Gastroesophageal sphincter (tissue), 3 donors: Measurements from ENCODE around the gene NRXN3.

ENCODE experiments used
- EP300 ChIP-seq: sonication (generic); formaldehyde crosslinking; IDR thresholded peaks from one replicate; pipeline ENCODE4 v1.6.1; 2017; ENCODE audit warnings: antibody characterized with exemption, mild to moderate bottlenecking
- POLR2A ChIP-seq, 2 donors: fragments of 450-650 bp; IDR thresholded peaks; one replicate each; pipeline ENCODE4 v1.6.1; 2017; ENCODE audit warnings: antibody characterized with exemption in 2 of 2, mild to moderate bottlenecking in 2 of 2, moderate library complexity in 1 of 2
- TF ChIP-seq, protein P1 (sequence below), 4 experiments: fragments of 200-600 bp in 2 of 4; fragments of 450-650 bp in 2 of 4; sonication (generic) in 1 of 4; IDR thresholded peaks; one replicate each; pipeline ENCODE4 v1.5.1; 2017 to 2019; ENCODE audit warnings: antibody characterized with exemption in 4 of 4, mild to moderate bottlenecking in 2 of 4, moderate library complexity in 2 of 4

DNA sequence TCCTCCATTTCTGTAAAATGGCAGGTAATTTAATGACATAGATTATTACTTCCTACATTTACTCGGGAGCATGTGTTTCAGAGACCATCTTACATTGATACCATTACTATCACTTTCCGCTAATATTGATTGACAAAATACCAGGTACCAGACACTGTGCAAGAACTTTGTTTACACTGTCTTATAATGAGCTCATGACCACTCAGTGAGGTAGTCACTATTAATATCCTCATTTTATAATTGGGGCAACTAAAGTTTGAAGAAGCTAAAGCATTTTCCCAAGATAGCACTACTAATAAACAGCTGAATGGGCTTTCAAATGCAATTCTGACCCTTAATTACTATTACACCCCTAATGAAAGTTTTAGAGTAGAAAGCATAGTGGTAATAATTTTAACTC, 1306.4 kb downstream of the NRXN3 start:
- TF ChIP-seq, protein P1, sequence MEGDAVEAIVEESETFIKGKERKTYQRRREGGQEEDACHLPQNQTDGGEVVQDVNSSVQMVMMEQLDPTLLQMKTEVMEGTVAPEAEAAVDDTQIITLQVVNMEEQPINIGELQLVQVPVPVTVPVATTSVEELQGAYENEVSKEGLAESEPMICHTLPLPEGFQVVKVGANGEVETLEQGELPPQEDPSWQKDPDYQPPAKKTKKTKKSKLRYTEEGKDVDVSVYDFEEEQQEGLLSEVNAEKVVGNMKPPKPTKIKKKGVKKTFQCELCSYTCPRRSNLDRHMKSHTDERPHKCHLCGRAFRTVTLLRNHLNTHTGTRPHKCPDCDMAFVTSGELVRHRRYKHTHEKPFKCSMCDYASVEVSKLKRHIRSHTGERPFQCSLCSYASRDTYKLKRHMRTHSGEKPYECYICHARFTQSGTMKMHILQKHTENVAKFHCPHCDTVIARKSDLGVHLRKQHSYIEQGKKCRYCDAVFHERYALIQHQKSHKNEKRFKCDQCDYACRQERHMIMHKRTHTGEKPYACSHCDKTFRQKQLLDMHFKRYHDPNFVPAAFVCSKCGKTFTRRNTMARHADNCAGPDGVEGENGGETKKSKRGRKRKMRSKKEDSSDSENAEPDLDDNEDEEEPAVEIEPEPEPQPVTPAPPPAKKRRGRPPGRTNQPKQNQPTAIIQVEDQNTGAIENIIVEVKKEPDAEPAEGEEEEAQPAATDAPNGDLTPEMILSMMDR (IDR thresholded peaks at IDR 0.05), result no peak
- TF ChIP-seq POLR2A (IDR thresholded peaks at IDR 0.05) (no peak), EP300 (no peak)
